Measurements from ENCODE around the gene DYRK1B.
"Not testable (repeated sequence)": the region's sequence is repeated elsewhere in the genome, so short reads cannot be mapped to it uniquely, and the experiment has no call there.

DNA sequence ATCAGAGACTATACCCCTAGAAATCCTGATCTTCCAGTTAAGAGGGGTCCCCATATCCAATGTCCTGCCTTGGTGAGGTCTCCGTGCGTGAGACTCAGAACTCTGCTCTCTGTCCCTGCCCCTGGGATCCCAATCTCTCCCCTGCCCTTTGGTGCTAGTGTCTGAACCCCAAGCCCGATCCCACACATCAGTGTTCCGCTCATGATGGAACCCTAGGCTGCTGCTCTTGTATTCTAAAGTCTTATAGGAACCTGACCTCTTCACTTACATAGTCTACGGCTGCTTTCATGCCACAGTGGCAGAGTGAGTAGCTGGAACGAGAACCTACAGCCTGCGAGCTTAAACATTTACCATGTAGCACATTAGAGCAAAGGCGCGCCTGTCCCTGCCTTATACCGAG is 48.7 kb upstream of the DYRK1B start:
- TF ChIP-seq, protein P1, sequence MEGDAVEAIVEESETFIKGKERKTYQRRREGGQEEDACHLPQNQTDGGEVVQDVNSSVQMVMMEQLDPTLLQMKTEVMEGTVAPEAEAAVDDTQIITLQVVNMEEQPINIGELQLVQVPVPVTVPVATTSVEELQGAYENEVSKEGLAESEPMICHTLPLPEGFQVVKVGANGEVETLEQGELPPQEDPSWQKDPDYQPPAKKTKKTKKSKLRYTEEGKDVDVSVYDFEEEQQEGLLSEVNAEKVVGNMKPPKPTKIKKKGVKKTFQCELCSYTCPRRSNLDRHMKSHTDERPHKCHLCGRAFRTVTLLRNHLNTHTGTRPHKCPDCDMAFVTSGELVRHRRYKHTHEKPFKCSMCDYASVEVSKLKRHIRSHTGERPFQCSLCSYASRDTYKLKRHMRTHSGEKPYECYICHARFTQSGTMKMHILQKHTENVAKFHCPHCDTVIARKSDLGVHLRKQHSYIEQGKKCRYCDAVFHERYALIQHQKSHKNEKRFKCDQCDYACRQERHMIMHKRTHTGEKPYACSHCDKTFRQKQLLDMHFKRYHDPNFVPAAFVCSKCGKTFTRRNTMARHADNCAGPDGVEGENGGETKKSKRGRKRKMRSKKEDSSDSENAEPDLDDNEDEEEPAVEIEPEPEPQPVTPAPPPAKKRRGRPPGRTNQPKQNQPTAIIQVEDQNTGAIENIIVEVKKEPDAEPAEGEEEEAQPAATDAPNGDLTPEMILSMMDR (IDR thresholded peaks at IDR 0.05), result not testable (repeated sequence)
- not testable (repeated sequence) for TF ChIP-seq EZH2 (IDR thresholded peaks at IDR 0.05; ENCODE audit: borderline replicate concordance, insufficient read depth, low read depth, low read length, poor library complexity, severe bottlenecking)
